SU-DHL-6 (cell line): ENCODE results near the gene PPP2R2B.

Experiments
- H2AFZ ChIP-seq: fragments of 200-600 bp; sonication (generic); 2 replicates; pipeline ENCODE4 v1.6.1; 2014; ENCODE audit warnings: low read depth, mild to moderate bottlenecking, moderate library complexity, mixed read lengths, antibody characterized with exemption, low read length; ENCODE audit not compliant: severe bottlenecking
- H3F3A ChIP-seq: fragments of 200-600 bp; shearing (Covaris generic); 2 replicates; pipeline ENCODE4 v1.6.0; 2016; ENCODE audit warnings: antibody characterized with exemption, mild to moderate bottlenecking; ENCODE audit not compliant: insufficient read depth
- H3K27ac ChIP-seq: fragments of 200-600 bp; sonication (generic); 2 replicates; pipeline ENCODE4 v1.5.1; 2016; ENCODE audit warnings: low read depth, mild to moderate bottlenecking, low read length, moderate library complexity, mixed read lengths
- H3K27me3 ChIP-seq: fragments of 200-600 bp; sonication (generic), shearing (Covaris generic); 2 replicates; pipeline ENCODE4 v1.6.0; 2014; ENCODE audit warnings: mild to moderate bottlenecking, low read length
- H3K36me3 ChIP-seq: fragments of 200-600 bp; sonication (generic); 2 replicates; pipeline ENCODE4 v1.6.1; 2014; ENCODE audit warnings: mild to moderate bottlenecking, low read length, mixed read lengths
- H3K4me2 ChIP-seq: fragments of 300-600, 200-600 bp; shearing (Covaris generic), sonication (generic); 2 replicates; pipeline ENCODE4 v1.6.0; 2014; ENCODE audit warnings: low read length, low read depth, mild to moderate bottlenecking; ENCODE audit not compliant: poor library complexity, severe bottlenecking
- H3K4me3 ChIP-seq: fragments of 200-600 bp; sonication (generic); 2 replicates; pipeline ENCODE4 v1.5.1; 2014; ENCODE audit warnings: antibody characterized with exemption, low read length, mild to moderate bottlenecking, mixed read lengths; ENCODE audit not compliant: insufficient read depth, poor library complexity, severe bottlenecking
- H3K79me2 ChIP-seq: fragments of 200-600 bp; sonication (generic); 2 replicates; pipeline ENCODE4 v1.6.1; 2014; ENCODE audit warnings: mild to moderate bottlenecking, low read length, moderate library complexity; ENCODE audit not compliant: insufficient read depth
- H3K9ac ChIP-seq: fragments of 200-600 bp; sonication (generic); 2 replicates; pipeline ENCODE4 v1.7.0; 2014; ENCODE audit warnings: mild to moderate bottlenecking, low read length
- H3K9me2 ChIP-seq: fragments of 200-600 bp; sonication (generic); replicated peaks from 2 replicates; pipeline ENCODE4 v1.6.1; 2014; ENCODE audit warnings: low read length; ENCODE audit not compliant: insufficient read depth
- H3K9me3 ChIP-seq: fragments of 200-600 bp; sonication (generic); 2 replicates; pipeline ENCODE4 v1.6.1; 2014; ENCODE audit warnings: low read length, mixed read lengths; ENCODE audit not compliant: insufficient read depth
- H4K20me1 ChIP-seq: fragments of 200-600 bp; sonication (generic); 2 replicates; pipeline ENCODE4 v1.6.1; 2014; ENCODE audit warnings: low read depth, mild to moderate bottlenecking, antibody characterized with exemption, low read length, moderate library complexity, mixed read lengths
- EZH2phosphoT487 ChIP-seq: fragments of 200-600 bp; sonication (generic), shearing (Covaris generic); conservative IDR thresholded peaks from 2 replicates; pipeline ENCODE4 v1.6.1; 2018; ENCODE audit warnings: mild to moderate bottlenecking, antibody characterized with exemption, low read length, moderate library complexity, mixed read lengths
- TF ChIP-seq, protein P1 (sequence below): fragments of 200-600 bp; sonication (generic); IDR thresholded peaks from one replicate; pipeline ENCODE4 v1.5.1; 2017; ENCODE audit warnings: antibody characterized with exemption, mild to moderate bottlenecking, low read length, moderate library complexity; ENCODE audit not compliant: insufficient read depth, poor library complexity, severe bottlenecking

Gene PPP2R2B

DNA sequence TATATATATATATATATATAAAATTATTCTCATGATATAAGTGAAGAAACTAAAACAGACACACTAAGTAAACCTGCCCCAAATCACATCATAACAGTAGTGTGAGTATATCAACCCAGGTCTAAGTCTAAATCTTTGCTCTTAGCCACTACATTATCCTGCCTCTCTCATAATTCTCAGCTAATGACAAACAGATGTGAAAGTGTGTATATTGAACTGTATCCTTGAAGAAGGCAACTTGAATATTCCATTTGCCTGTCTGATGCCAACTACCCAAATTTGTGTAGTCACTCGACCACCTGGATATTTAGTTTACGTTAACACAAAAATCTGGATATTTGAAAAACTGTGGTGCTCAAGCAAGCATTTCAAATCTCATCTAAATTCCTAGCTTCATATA is 97.4 kb downstream of the PPP2R2B start:
- Histone ChIP-seq H3K9me3 (no peaks in the 10 kb centered on the region), H3K27me3 (no peaks in the 10 kb centered on the region), H4K20me1 (no peaks in the 10 kb centered on the region), H3K9ac (no peak overlapping the region), H3K27ac (no peak overlapping the region), H3K4me2 (no peak overlapping the region), H3F3A (no peaks in the 10 kb centered on the region), H3K36me3 (no peaks in the 10 kb centered on the region), H2AFZ (no peak overlapping the region), H3K79me2 (no peaks in the 10 kb centered on the region), H3K9me2 (no peaks in the 10 kb centered on the region), H3K4me3 (no peak overlapping the region)
- TF ChIP-seq EZH2phosphoT487 = no peak
- TF ChIP-seq, protein P1, sequence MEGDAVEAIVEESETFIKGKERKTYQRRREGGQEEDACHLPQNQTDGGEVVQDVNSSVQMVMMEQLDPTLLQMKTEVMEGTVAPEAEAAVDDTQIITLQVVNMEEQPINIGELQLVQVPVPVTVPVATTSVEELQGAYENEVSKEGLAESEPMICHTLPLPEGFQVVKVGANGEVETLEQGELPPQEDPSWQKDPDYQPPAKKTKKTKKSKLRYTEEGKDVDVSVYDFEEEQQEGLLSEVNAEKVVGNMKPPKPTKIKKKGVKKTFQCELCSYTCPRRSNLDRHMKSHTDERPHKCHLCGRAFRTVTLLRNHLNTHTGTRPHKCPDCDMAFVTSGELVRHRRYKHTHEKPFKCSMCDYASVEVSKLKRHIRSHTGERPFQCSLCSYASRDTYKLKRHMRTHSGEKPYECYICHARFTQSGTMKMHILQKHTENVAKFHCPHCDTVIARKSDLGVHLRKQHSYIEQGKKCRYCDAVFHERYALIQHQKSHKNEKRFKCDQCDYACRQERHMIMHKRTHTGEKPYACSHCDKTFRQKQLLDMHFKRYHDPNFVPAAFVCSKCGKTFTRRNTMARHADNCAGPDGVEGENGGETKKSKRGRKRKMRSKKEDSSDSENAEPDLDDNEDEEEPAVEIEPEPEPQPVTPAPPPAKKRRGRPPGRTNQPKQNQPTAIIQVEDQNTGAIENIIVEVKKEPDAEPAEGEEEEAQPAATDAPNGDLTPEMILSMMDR = no peak

DNA sequence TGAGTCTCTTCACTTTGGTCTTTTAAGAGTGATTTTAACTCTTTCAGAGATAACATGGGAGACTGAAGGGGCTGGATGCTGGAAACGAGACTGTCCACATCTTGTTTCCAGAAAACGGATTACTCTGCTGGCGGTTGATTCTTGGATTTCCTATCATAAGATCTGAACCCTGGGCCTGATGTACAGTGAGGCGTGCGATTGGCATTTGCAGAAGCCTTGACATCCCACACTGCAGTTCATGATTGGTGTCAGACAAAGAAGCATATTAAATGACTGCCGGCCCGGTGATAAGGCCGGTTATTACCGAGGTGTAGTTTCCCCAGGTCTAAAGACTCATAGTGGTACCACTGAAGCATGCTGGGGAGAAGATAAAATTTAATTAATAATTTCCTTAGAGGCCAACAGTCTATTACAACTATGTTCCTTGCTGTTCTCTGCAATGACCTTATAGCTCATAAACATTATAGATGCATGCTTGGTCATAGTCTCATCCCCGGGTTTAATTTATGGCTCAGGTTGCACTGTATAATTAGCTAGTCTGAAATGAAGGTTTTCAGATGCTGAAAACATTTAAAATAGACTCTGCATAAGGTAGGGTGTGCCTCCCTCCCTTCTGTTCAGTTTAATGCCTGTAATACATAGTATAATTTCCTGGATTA is 99.2 kb downstream of the PPP2R2B start:
- H3K27ac ChIP-seq = no peak overlapping the region
- no peaks in the 10 kb centered on the region for H3F3A ChIP-seq
- no peaks in the 10 kb centered on the region for H3K9me3 ChIP-seq
- no peak for TF ChIP-seq EZH2phosphoT487
- TF ChIP-seq, protein P1 = no peak
- H3K4me2 ChIP-seq = no peak overlapping the region
- no peak overlapping the region for H2AFZ ChIP-seq
- no peaks in the 10 kb centered on the region for H3K27me3 ChIP-seq
- no peaks in the 10 kb centered on the region for H3K79me2 ChIP-seq
- no peaks in the 10 kb centered on the region for H3K36me3 ChIP-seq
- no peak overlapping the region for H3K4me3 ChIP-seq
- H3K9ac ChIP-seq = no peak overlapping the region
- H3K9me2 ChIP-seq = no peaks in the 10 kb centered on the region
- H4K20me1 ChIP-seq = no peaks in the 10 kb centered on the region

DNA sequence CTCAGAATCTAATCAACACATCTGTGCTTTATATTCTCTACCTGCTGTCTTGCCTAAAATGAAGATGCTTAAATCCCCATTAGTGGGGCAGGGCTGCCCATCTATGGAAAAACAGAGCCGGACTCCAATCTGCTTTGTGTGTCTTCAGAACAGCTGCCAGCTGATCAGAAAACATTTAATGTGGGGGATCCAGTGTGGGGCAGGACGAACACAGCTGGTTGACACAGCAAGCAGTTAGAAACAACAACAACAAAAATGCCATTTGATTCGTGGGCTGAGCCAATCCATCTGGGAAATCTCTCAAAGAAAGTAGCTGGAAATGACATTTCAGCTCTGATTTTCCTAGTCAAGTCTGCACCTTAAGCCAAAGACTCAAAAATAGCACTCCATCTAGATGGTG is 99.8 kb downstream of the PPP2R2B start:
- Histone ChIP-seq H3K4me3 (no peak overlapping the region), H3K9me2 (no peaks in the 10 kb centered on the region), H3K4me2 (no peak overlapping the region), H3K27ac (no peak overlapping the region), H3K9me3 (no peaks in the 10 kb centered on the region), H3F3A (no peaks in the 10 kb centered on the region), H3K36me3 (no peaks in the 10 kb centered on the region), H3K9ac (no peak overlapping the region), H3K27me3 (no peaks in the 10 kb centered on the region), H4K20me1 (no peaks in the 10 kb centered on the region), H2AFZ (no peak overlapping the region), H3K79me2 (no peaks in the 10 kb centered on the region)
- TF ChIP-seq EZH2phosphoT487 = no peak
- TF ChIP-seq, protein P1 = no peak
